Hepatocyte (in vitro differentiated cells): Measurements from ENCODE around the gene RPL22.

Experiments used
- EZH2 ChIP-seq: fragments of 200-600 bp; sonication (generic); IDR thresholded peaks from 2 replicates; pipeline ENCODE4 v1.6.1; 2016; ENCODE audit warnings: antibody characterized with exemption, mild to moderate bottlenecking, borderline replicate concordance
- TF ChIP-seq, protein P1 (sequence below): fragments of 200-600 bp; sonication (generic); IDR thresholded peaks from 2 replicates; pipeline ENCODE4 v1.5.1; 2016; ENCODE audit warnings: antibody characterized with exemption, mild to moderate bottlenecking; ENCODE audit not compliant: poor library complexity

GRCh38 chr1:6202256-6202655 lies 2.9 kb upstream of the RPL22 start:
- TF ChIP-seq, protein P1, sequence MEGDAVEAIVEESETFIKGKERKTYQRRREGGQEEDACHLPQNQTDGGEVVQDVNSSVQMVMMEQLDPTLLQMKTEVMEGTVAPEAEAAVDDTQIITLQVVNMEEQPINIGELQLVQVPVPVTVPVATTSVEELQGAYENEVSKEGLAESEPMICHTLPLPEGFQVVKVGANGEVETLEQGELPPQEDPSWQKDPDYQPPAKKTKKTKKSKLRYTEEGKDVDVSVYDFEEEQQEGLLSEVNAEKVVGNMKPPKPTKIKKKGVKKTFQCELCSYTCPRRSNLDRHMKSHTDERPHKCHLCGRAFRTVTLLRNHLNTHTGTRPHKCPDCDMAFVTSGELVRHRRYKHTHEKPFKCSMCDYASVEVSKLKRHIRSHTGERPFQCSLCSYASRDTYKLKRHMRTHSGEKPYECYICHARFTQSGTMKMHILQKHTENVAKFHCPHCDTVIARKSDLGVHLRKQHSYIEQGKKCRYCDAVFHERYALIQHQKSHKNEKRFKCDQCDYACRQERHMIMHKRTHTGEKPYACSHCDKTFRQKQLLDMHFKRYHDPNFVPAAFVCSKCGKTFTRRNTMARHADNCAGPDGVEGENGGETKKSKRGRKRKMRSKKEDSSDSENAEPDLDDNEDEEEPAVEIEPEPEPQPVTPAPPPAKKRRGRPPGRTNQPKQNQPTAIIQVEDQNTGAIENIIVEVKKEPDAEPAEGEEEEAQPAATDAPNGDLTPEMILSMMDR, result no peak
- no peak for TF ChIP-seq EZH2
